Activated CD8-positive, alpha-beta memory T cell treated with anti-CD3 and anti-CD28 coated beads, Interleukin-2, amount 10 ng/mL, durations not matched to agents 7 days and 5 days (primary cell): ENCODE data around the gene TKT. TPM values are rescaled to one million over a fixed set of nuclear protein-coding genes. Genes with fewer than 3 reads are reported as not detected.
"Not testable (repeated sequence)": the region's sequence is repeated elsewhere in the genome, so short reads cannot be mapped to it uniquely, and the experiment has no call there.

ENCODE experiments used
- ATAC-seq: fragments of 150-1000 bp; cut with Tn5 transposase; one replicate; pipeline ENCODE4 v1.10.0; 2021; ENCODE audit warnings: moderate library complexity
- CTCF ChIA-PET: fragments of 350-600 bp; sonication (Branson Sonifier 250); formaldehyde crosslinking; loops from one replicate; lab custom pipeline; 2021; ENCODE audit warnings: antibody characterized with exemption; lab: Charles Lee
- DNase-seq: peaks from one replicate; pipeline ENCODE4 v3.0.0-alpha.2; 2020
- H3K27ac Mint-ChIP-seq: one replicate; pipeline ENCODE4 v1.8.0; 2021; ENCODE audit warnings: mild to moderate bottlenecking, mixed read lengths
- H3K27me3 Mint-ChIP-seq: one replicate; pipeline ENCODE4 v1.8.0; 2021; ENCODE audit warnings: mixed read lengths
- H3K36me3 Mint-ChIP-seq: one replicate; pipeline ENCODE4 v1.8.0; 2021; ENCODE audit warnings: mild to moderate bottlenecking, mixed read lengths
- H3K4me1 Mint-ChIP-seq: one replicate; pipeline ENCODE4 v1.8.0; 2021; ENCODE audit warnings: mixed read lengths
- H3K4me3 Mint-ChIP-seq: one replicate; pipeline ENCODE4 v1.8.0; 2021; ENCODE audit warnings: mild to moderate bottlenecking, moderate library complexity, mixed read lengths
- H3K9me3 Mint-ChIP-seq: one replicate; pipeline ENCODE4 v1.8.0; 2022; ENCODE audit warnings: low read depth, mixed read lengths
- total RNA-seq, 2 experiments: library from RNA; stranded (reverse); gene quantifications; one replicate each; pipeline ENCODE4 v1.2.3, GENCODE V29; 2021

TKT gene
- total RNA-seq, 2 experiments from 2014 or later, result 226 to 231 TPM

- no peak overlapping the region for H3K27ac Mint-ChIP-seq
- DNase-seq (no peak), ATAC-seq (no peak)
- CTCF ChIA-PET, result interaction anchor here (2.5 kb wide), 1 partner anchor 19 kb away, joined by 6 read pairs; no protein-coding TSS in a partner anchor
- peaks cover 11% of the 10 kb centered on the region for H3K36me3 Mint-ChIP-seq
- peaks cover 8% of the 10 kb centered on the region for H3K27me3 Mint-ChIP-seq
- peaks cover 30% of the 10 kb centered on the region for H3K4me1 Mint-ChIP-seq
- H3K9me3 Mint-ChIP-seq, result no peaks in the 10 kb centered on the region
- peak overlapping the region; percentile 6 for H3K4me3 Mint-ChIP-seq
Measured at GRCh38 chr3:53256704-53257055, 858 bp upstream of the TKT start.

- peak overlapping the region; percentile 84 for H3K27ac Mint-ChIP-seq
- DNase-seq (peak; percentile 54), ATAC-seq (peak; percentile 75)
- CTCF ChIA-PET, result interaction anchor here (1.5 kb wide), 1 partner anchor 35 kb away, joined by 4 read pairs; no protein-coding TSS in a partner anchor
- no peaks in the 10 kb centered on the region for H3K9me3 Mint-ChIP-seq
- H3K27me3 Mint-ChIP-seq, result peaks cover 8% of the 10 kb centered on the region
- peaks cover 41% of the 10 kb centered on the region for H3K4me1 Mint-ChIP-seq
- H3K4me3 Mint-ChIP-seq, result peak overlapping the region; percentile 94
- peaks cover 11% of the 10 kb centered on the region for H3K36me3 Mint-ChIP-seq
Measured at GRCh38 chr3:53255423-53255774, 423 bp downstream of the TKT start.

DNA sequence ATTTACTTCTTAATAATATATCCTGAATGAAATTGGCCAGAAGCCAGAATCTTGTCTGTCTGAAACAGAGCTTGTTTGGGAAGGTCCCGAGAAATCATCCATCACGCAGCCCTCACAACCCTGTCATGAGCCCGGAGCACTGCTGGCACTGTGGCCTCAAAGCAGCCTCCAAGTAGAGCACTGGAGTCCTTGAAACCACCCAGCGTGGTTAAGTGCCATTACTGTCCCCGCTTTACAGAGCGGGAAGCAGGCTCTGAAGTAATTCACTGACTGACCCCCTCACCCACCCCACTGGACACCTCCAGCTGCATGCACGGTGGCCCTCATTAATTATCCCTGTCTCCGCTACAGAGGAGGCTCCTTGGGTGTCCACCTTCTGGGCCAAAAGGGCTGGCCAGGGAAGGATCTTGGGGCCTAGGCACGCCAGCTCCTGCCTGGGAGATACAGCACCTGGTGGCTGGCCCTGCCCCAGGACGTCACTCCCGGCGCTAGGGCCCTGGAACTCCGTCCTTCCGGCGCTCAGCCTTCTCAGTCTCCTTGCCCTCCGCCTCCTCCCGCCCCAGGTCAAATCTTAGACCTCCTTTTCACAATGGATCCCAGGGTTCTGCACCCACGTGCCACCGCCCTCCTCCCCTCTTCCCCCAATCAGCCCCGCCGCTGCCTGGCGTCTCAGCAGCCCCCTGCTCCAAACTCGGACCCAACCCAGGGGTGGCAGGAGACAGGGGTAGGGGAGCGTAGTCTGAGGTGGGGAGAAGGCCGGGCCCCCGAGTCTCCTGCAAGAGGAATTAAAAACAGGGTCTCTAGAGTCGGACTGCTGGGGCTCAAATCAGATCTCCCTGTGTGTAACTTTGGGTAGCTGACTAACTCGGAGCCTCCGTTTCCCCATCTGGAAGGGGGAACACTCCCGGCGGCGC is 1.1 kb downstream of the TKT start:
- peak overlapping the region; percentile 94 for H3K4me3 Mint-ChIP-seq
- CTCF ChIA-PET, result interaction anchor here (1.5 kb wide), 1 partner anchor 35 kb away, joined by 4 read pairs; no protein-coding TSS in a partner anchor
- peak; percentile 81 for DNase-seq
- peak overlapping the region; percentile 84 for H3K27ac Mint-ChIP-seq
- peaks cover 8% of the 10 kb centered on the region for H3K27me3 Mint-ChIP-seq
- H3K9me3 Mint-ChIP-seq, result no peaks in the 10 kb centered on the region
- peak; percentile 57 for ATAC-seq
- H3K36me3 Mint-ChIP-seq, result peaks cover 11% of the 10 kb centered on the region
- peaks cover 47% of the 10 kb centered on the region for H3K4me1 Mint-ChIP-seq

DNA sequence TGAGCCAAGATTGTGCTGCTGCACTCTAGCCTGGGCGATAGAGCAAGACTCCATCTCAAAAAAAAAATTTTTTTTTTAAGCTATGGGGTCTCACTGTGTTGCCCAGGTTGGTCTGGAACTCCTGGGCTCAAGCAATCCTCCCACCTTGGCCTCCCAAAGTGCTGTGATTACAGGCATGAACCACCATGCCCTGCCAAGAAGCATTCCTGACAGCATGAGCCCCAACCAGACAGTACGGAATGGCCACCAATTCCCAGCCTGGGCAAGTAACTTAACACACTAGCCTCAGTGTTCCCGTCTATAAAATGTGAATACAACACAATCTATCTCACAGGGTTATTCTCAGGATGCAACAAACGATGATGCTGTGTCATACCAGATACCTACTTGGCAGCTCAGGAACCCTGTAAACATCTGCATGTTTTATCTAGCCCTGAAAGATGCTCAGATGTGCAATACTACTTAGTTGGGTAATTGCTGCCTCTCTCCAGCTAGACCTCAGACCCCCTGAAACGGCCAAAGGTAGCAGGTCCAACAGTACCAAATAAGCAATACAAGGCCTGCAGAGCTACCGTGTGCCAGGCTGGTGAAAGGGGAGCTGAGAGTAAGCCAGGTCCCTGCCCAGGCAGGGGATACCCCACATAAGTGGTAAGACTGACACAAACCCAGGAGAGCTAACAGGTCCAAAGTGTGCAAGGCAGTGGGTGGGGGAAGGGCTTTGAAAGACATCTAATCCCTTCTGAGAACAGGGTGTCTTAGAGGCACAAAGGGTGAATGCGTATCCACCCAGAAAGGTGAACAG is 1.9 kb downstream of the TKT start:
- ATAC-seq (no peak), DNase-seq (no peak)
- H3K4me3 Mint-ChIP-seq, result peak overlapping the region; percentile 94
- H3K27ac Mint-ChIP-seq, result peak overlapping the region; percentile 84
- peaks cover 52% of the 10 kb centered on the region for H3K4me1 Mint-ChIP-seq
- H3K36me3 Mint-ChIP-seq, result peaks cover 11% of the 10 kb centered on the region
- H3K27me3 Mint-ChIP-seq, result peaks cover 7% of the 10 kb centered on the region
- H3K9me3 Mint-ChIP-seq, result no peaks in the 10 kb centered on the region
- CTCF ChIA-PET, result no interaction called here

DNA sequence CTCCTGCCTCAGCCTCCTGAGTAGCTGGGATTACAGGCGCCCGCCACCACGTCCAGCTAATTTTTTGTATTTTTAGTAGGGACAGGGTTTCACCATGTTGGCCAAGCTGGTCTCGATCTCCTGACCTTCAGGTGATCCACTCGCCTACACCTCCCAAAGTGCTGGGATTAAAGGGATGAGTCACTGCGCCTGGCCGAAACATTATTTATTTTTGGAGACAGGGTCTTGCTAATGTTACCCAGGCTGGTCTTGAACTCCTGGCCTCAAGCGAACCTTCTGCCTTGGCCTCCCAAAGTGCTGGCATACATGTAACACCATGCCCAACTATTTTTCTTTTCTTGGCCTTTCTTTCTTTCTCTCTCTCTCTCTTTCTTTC is 2.9 kb downstream of the TKT start:
- H3K9me3 Mint-ChIP-seq, H3K4me3 Mint-ChIP-seq, H3K27me3 Mint-ChIP-seq, ATAC-seq, DNase-seq: not testable (repeated sequence)
- CTCF ChIA-PET, result interaction anchor here (1.0 to 3.0 kb wide), 3 partner anchors 9 to 119 kb away, joined by 3 to 10 read pairs (median 5); no protein-coding TSS in a partner anchor
- Mint-ChIP-seq H3K4me1 (peaks cover 59% of the 10 kb centered on the region), H3K36me3 (peaks cover 11% of the 10 kb centered on the region), H3K27ac (peak overlapping the region; percentile 63)

DNA sequence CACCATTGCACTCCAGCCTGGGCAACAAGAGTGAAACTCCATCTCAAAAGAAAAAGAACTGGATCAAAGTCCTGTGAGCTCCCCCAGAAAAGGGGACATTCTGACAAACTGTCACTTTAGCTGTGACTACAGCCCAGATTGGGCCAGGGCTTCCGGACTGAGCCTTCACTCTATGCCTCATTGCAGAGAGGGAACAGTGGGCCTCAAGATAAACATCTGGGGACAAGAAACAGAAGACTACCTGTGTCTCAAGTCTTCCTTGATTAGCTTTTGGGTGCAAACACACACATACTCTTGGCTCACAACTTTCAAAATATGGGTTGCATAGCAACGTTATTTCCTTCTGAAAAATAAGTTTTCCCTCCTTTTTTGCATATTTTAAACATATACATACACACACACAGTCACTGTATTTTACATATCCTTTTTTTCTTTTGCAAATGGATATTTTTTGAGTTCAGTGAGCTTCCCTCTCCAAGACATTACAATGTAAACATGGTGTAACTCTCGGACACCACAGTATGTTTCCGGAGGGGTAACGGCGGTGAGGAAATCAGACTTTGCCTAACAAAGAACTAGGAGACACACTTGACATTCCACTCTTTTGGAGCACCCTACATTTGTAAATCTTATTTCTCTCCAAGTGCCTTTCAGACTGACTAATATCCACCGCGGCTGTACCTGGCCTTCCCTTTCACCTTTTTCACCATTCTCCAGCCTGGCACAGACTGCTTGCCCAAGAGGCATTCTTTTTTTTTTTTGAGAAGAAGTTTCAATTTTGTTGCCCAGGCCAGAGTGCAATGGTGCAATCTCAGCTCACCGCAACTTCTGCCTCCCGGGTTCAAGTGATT is 3.5 kb downstream of the TKT start:
- peaks cover 15% of the 10 kb centered on the region for H3K36me3 Mint-ChIP-seq
- CTCF ChIA-PET, result interaction anchor here (1.0 to 3.0 kb wide), 5 partner anchors 9 to 118 kb away, joined by 3 to 10 read pairs (median 5); no protein-coding TSS in a partner anchor
- peaks cover 64% of the 10 kb centered on the region for H3K4me1 Mint-ChIP-seq
- no peaks in the 10 kb centered on the region for H3K9me3 Mint-ChIP-seq
- H3K27ac Mint-ChIP-seq, result peak overlapping the region; percentile 60
- DNase-seq, result no peak
- ATAC-seq, result no peak
- no peaks in the 10 kb centered on the region for H3K27me3 Mint-ChIP-seq
- peak overlapping the region; percentile 15 for H3K4me3 Mint-ChIP-seq

GRCh38 chr3:53250881-53251605 is 4.8 kb downstream of the TKT start:
- no peak overlapping the region for H3K4me3 Mint-ChIP-seq
- DNase-seq (no peak), ATAC-seq (no peak)
- peak overlapping the region; percentile 43 for H3K27ac Mint-ChIP-seq
- peaks cover 60% of the 10 kb centered on the region for H3K4me1 Mint-ChIP-seq
- CTCF ChIA-PET, result interaction anchor here (1.2 to 3.0 kb wide), 3 partner anchors 9 to 55 kb away, joined by 3 to 10 read pairs (median 6); no protein-coding TSS in a partner anchor
- no peaks in the 10 kb centered on the region for H3K27me3 Mint-ChIP-seq
- H3K9me3 Mint-ChIP-seq, result no peaks in the 10 kb centered on the region
- peaks cover 20% of the 10 kb centered on the region for H3K36me3 Mint-ChIP-seq

- DNase-seq (no peak), ATAC-seq (no peak)
- H3K36me3 Mint-ChIP-seq, result peaks cover 22% of the 10 kb centered on the region
- H3K9me3 Mint-ChIP-seq, result no peaks in the 10 kb centered on the region
- CTCF ChIA-PET, result interaction anchor here (3.0 kb wide), 1 partner anchor 30 kb away, joined by 10 read pairs; no protein-coding TSS in a partner anchor
- H3K4me3 Mint-ChIP-seq, result no peak overlapping the region
- no peak overlapping the region for H3K27ac Mint-ChIP-seq
- H3K27me3 Mint-ChIP-seq, result no peaks in the 10 kb centered on the region
- peaks cover 59% of the 10 kb centered on the region for H3K4me1 Mint-ChIP-seq
Measured at GRCh38 chr3:53250453-53250852, 5.4 kb downstream of the TKT start.

- ATAC-seq (no peak), DNase-seq (no peak)
- no peak overlapping the region for H3K4me3 Mint-ChIP-seq
- H3K36me3 Mint-ChIP-seq, result peaks cover 18% of the 10 kb centered on the region
- H3K27ac Mint-ChIP-seq, result no peak overlapping the region
- peaks cover 47% of the 10 kb centered on the region for H3K4me1 Mint-ChIP-seq
- no peaks in the 10 kb centered on the region for H3K9me3 Mint-ChIP-seq
- H3K27me3 Mint-ChIP-seq, result no peaks in the 10 kb centered on the region
- CTCF ChIA-PET, result interaction anchor here (1.0 to 1.3 kb wide), 3 partner anchors 12 to 51 kb away, joined by 3 to 5 read pairs (median 4); no protein-coding TSS in a partner anchor
Measured at GRCh38 chr3:53248161-53248560, 7.7 kb downstream of the TKT start.

DNA sequence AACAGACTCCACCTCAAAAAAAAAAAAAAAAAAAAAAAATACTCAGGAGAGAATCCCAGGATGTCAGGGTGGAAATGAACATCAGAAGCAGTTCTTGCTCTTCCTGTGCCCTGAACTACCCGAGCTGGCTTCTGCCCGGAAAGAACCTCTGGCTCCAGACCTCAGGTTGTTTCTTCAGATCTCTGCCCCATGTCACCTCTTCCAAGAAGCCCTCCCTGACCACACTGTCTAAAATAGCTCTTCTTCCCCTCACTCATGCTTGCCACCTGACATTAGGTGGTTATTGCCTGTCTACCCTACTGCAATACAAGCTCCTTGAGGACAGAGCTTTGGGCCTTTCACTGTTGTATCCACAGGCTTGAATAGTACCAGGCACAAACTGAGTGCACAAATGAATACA is 8.2 kb downstream of the TKT start:
- Mint-ChIP-seq H3K4me1 (peaks cover 44% of the 10 kb centered on the region), H3K9me3 (no peaks in the 10 kb centered on the region), H3K27ac (peak overlapping the region; percentile 37), H3K4me3 (no peak overlapping the region), H3K27me3 (no peaks in the 10 kb centered on the region), H3K36me3 (peaks cover 16% of the 10 kb centered on the region)
- no peak for ATAC-seq
- CTCF ChIA-PET, result interaction anchor here (1.0 to 1.3 kb wide), 3 partner anchors 11 to 52 kb away, joined by 3 to 5 read pairs (median 4); no protein-coding TSS in a partner anchor
- DNase-seq, result no peak

DNA sequence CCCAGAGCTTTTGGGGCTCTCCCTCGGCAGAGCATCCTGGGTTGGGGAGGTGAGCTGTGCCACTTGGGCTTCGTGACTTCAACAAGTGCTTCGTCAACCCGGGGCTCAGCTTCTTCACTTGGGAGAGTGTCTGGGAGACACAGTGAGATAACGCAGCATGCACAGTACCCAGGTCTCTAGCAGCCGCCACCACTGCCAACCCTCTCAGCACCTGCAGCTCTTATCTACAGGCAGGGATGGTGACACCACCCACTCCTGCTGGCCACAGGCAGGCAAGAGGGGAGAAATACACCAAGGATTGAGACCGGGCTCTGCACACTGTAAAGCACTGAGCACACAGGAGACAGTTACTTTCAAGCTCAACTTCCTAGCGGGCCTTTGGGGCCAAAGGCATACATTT is 11.6 kb downstream of the TKT start:
- H3K4me1 Mint-ChIP-seq, result peaks cover 13% of the 10 kb centered on the region
- H3K36me3 Mint-ChIP-seq, result peaks cover 18% of the 10 kb centered on the region
- no peak overlapping the region for H3K27ac Mint-ChIP-seq
- H3K27me3 Mint-ChIP-seq, result no peaks in the 10 kb centered on the region
- no peak overlapping the region for H3K4me3 Mint-ChIP-seq
- no peak for DNase-seq
- no peak for ATAC-seq
- CTCF ChIA-PET, result no interaction called here
- H3K9me3 Mint-ChIP-seq, result no peaks in the 10 kb centered on the region

- peaks cover 19% of the 10 kb centered on the region for H3K36me3 Mint-ChIP-seq
- CTCF ChIA-PET, result no interaction called here
- no peaks in the 10 kb centered on the region for H3K27me3 Mint-ChIP-seq
- H3K4me3 Mint-ChIP-seq, result no peak overlapping the region
- H3K4me1 Mint-ChIP-seq, result peaks cover 13% of the 10 kb centered on the region
- H3K27ac Mint-ChIP-seq, result no peak overlapping the region
- ATAC-seq (no peak), DNase-seq (no peak)
- no peaks in the 10 kb centered on the region for H3K9me3 Mint-ChIP-seq
Measured at GRCh38 chr3:53243785-53244184, 12.0 kb downstream of the TKT start.
